Activated CD8-positive, alpha-beta memory T cell treated with anti-CD3 and anti-CD28 coated beads for 36 hours (primary cell): Measurements from ENCODE around the gene TIGD6. TPM values are rescaled to one million over a fixed set of nuclear protein-coding genes. Genes with fewer than 3 reads are reported as not detected.
"Not testable (repeated sequence)": the region's sequence is repeated elsewhere in the genome, so short reads cannot be mapped to it uniquely, and the experiment has no call there.

ENCODE experiments used
- CTCF ChIA-PET: fragments of 350-600 bp; sonication (Branson Sonifier 250); formaldehyde crosslinking; loops from one replicate; lab custom pipeline; 2021; ENCODE audit warnings: antibody characterized with exemption; lab: Charles Lee
- POLR2A ChIA-PET: fragments of 350-600 bp; sonication (Branson Sonifier 250); formaldehyde crosslinking; loops from one replicate; lab custom pipeline; 2021; ENCODE audit warnings: antibody characterized with exemption; lab: Charles Lee
- total RNA-seq, 2 experiments: library from RNA; stranded (reverse); gene quantifications; one replicate each; pipeline ENCODE4 v1.2.3, GENCODE V29; 2021

Gene TIGD6
- total RNA-seq, result 1 to 10 TPM; 1.9 to 2.4 TPM

DNA sequence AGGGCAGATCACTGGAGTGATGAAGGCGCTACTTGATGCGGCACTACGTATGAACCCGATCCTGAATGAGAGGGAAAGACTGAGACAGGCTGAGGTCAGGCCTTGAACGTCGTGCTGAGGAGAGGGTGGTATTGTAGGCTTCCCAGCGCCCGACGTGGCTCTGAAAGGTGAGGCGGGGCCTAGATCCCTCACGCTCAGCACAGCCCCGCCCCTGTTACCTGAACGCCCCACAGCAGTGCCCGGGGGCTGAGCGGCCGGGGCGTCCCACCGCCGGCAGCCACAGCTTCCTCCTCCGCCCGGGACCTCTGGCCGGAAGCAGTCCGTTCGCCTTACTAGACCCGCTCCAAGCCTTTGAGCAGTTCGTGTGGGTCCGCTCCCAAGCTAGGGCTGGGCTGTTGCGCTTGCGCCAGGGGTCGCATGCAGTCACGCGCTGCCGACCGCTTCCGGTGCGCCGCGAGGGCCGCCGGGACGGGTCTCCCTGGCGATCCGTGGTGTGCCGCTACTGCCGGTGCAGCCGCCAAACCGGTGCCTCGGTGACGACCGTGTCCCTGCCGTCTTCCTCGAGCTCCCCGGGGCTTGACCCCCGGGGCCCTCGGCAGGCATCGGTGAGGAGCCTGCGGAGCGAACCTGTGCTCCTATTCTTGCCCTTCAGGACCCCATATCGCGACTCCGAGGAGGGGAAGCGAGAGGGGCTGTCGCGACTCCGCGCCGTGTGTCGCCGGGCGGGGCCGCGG, at the start of gene TIGD6, which contains the start of gene HMGXB3:
Gene TIGD6 (minus strand): TSS at position 399 of the 734 bp plus-strand sequence. CDS start 4,306 bp downstream, outside the sequence.
Gene HMGXB3 (plus strand): TSS at position 484 of the 734 bp plus-strand sequence. CDS start 4,114 bp downstream, outside the sequence.
- ChIA-PET CTCF (interaction anchor here (0.8 to 1.8 kb wide), 3 partner anchors 9 to 22 kb away, joined by 3 to 11 read pairs (median 3); no protein-coding TSS in a partner anchor), POLR2A (interaction anchor here (0.9 to 1.5 kb wide), 5 partner anchors 38 to 449 kb away, joined by 3 to 11 read pairs (median 5); partner anchors contain the start of genes CSNK1A1 and SLC26A2)

GRCh38 chr5:150046031-150046430, 45.6 kb upstream of the TIGD6 start:
- POLR2A ChIA-PET, result no interaction called here
- CTCF ChIA-PET, result no interaction called here

- CTCF ChIA-PET, result no interaction called here
These were observed 45.1 kb upstream of the TIGD6 start for GRCh38 chr5:150045549-150045948.

DNA sequence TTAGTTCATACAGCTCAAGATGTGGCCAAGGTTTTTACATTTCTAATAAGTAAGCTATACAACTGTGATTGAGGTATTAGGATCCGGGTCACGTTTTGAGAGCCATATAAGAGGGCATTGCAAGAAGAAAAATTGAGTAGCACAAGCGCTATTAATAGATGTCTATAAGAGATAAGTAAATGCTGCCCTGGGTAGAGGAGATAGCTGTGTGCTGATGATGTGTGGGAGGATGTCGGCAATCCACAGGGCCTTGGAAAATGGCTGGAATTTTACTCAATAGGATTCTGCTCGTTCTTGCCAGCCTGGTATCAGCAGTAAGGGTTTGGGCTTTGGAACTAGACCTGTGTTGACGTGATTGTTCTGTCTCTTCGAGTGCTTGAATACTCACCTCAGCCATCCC, 44.3 kb upstream of the TIGD6 start:
- ChIA-PET POLR2A (no interaction called here), CTCF (no interaction called here)

More at GRCh38 chr5:150045549-150045948, 45.1 kb upstream of the TIGD6 start:
- POLR2A ChIA-PET, result no interaction called here

DNA sequence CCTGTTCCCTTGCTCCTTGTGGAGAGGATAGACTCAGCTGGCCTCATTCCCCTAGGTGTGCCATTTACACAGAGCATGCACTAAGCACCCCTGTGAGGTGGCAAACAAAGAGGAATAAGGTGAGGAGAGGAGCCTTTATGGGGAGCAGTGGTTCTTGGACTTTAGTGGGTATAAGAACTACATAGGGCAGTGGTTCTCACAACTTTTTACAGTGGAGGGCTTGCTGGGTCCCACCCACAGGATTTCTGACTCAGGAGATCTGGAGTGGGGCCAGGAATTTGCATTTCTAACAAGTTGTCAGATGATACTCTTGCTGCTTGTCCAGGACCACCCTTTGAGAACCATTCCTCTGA, 43.9 kb upstream of the TIGD6 start:
- CTCF ChIA-PET, result no interaction called here
- POLR2A ChIA-PET, result no interaction called here

DNA sequence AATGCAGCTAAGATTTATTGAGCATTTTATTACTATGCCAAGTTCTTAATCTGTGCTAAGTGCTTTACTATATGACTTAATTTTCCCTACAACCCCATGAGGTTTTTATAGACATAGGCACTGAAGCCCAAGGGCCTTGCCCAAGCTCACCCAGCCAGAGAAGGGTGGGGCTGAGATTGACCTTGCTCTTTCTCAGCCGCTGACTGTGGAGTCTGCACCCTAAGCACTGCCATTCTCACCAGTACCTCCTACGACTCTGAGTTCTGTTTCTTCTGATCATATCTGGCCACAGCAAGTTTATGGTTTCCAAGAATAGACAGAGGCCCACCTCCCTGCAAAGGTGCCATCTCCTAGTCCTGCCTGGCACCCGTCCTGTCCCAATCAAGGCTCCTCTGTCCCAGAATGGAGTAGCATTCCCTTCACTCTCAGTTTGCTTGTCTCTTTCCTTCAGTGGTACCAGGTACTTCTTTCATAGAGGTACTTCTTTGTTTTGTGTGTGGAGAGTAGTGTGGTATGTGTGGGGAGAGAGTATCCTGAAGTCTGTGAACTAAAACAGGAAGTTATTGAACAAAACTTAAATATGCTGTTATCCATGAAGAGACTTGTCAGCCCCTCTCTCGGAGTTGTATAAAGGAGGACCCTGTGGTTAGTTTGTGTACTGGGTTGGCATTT, 43.3 kb upstream of the TIGD6 start:
- ChIA-PET CTCF (interaction anchor here (0.6 kb wide), 1 partner anchor 32 kb away, joined by 3 read pairs; no protein-coding TSS in a partner anchor), POLR2A (no interaction called here)

GRCh38 chr5:150042459-150042858, 42.0 kb upstream of the TIGD6 start:
- POLR2A ChIA-PET, result no interaction called here
- CTCF ChIA-PET, result no interaction called here

DNA sequence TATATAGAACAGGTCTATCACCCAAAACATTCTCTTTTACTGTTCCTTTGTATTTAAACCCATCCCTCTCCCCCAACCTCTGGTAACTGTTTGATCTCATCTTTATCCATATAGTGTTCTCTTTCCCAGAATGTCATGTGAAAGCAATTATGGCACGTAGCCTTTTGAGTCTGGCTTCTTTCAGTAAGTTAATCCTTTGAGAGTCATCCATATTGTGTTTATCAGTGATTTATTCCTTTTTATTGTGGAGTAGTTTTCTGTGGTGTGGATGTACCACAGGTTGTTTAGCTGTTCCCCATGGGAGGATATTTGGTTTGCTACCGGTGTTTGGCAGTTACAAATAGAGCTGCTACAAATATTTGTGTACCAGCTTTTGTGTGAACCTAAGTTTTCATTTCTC, 38.1 kb upstream of the TIGD6 start:
- ChIA-PET POLR2A (no interaction called here), CTCF (no interaction called here)

DNA sequence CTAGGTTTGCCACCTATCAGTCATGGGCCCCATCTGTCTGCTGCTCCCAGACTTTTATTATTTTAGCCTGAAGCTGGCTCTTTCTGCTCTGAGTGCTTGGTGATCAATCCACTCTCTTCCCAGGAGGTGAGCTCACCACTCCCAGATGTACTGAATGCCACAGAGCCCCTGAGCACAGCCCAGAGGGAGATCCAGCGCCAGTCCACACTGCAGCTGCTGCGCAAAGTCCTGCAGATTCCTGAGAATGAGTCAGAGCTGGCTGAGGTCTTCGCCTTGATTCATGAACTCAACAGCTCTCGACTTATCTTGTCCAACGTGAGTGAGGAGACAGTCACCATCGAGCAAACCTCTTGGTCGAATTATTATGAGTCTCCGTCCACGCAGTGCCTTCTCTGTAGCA, 36.1 kb upstream of the TIGD6 start:
- ChIA-PET CTCF (no interaction called here), POLR2A (no interaction called here)

DNA sequence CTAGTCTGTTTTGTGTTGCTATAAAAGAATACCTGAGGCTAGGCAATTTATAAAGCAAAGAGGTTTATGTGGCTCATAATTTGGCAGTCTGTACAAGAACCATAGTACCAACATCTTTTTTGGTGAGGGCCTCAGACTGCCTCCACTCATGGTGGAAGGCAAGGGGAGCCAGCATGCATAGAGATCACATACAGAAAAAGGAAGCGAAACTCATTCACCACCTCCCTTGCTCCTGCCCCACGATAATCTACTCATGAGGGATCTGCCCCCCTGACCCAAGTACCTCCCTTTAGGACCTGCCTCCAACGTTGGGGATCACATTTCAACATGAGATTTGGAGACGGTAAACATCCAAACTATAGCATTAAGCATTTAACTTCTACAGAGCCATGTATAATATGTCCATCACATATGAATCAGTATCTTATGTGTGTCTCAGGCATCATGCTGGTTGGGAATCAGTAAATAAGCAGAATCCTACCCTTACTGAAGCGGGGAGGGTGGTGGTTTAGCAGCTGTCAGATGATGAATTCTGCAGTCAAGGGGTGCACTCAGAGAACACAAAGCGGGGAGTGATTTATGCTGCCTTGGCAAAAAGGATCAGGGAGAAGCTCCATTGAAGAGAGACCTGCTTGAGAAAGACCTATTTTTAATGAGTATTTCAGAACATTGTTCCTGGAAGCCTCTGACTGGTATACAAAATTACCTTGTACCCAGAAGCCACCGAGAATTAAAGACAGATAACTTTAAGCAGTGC, 34.9 kb upstream of the TIGD6 start:
- CTCF ChIA-PET, result no interaction called here
- POLR2A ChIA-PET, result no interaction called here

DNA sequence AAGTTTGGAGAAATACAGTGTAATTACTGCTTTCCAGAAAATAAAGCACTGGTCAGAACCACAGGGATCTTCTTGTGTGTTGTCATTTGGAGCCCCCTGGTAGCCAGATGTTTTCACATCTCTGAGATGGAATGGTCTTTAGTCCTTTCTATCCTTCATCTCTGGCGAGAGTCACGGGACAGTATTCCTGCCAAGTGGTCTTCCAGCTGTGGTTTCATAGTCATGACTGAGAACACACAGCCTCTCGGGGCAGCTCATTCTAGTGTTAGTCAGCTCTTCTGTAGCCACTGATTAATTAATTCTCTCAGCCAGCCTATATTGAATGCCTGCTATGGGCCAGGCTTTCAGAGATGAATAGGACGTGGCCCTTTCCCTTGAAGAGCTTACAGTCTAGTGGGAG, 34.2 kb upstream of the TIGD6 start:
- POLR2A ChIA-PET, result no interaction called here
- CTCF ChIA-PET, result no interaction called here

- POLR2A ChIA-PET, result no interaction called here
- CTCF ChIA-PET, result no interaction called here
These were observed 32.9 kb upstream of the TIGD6 start for GRCh38 chr5:150033334-150033733.

- CTCF ChIA-PET, result not testable (repeated sequence)
- POLR2A ChIA-PET, result interaction anchor here (0.6 kb wide), 1 partner anchor 311 kb away, joined by 4 read pairs; no protein-coding TSS in a partner anchor
These were observed 27.6 kb upstream of the TIGD6 start for GRCh38 chr5:150028047-150028446.

GRCh38 chr5:150026682-150027172, 26.3 kb upstream of the TIGD6 start:
- ChIA-PET POLR2A (no interaction called here), CTCF (interaction anchor here (1.1 kb wide), 1 partner anchor 174 kb away, joined by 4 read pairs; no protein-coding TSS in a partner anchor)

DNA sequence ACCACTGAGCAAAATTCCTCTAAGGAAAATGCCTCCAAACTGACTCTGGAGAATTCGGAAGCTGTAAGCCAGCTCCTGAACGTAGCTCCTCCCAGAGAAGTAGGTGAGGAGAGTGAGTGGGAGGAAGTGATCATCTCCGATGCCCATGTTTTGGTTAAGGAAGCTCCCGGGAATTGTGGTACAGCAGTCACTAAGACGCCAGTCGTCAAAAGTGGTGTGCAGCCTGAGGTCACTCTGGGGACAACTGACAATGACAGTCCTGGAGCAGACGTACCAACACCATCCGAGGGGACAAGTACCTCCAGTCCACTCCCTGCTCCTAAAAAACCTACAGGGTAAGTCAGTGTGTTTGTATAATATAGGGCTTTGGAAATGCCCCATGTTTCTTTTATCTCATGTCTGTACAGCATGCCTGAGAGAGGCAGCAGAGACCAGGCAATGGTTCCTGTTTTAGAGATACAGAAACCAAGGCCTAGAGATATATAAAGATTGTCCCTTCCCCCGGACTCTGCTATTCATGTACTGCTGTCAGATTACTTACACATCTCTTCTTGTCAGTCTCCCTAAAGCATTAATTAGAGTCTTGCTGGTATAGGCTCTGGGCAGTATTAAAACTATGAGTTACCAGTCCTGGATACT, 24.0 kb upstream of the TIGD6 start:
- CTCF ChIA-PET, result interaction anchor here (0.6 kb wide), 1 partner anchor 13 kb away, joined by 3 read pairs; no protein-coding TSS in a partner anchor
- POLR2A ChIA-PET, result no interaction called here

DNA sequence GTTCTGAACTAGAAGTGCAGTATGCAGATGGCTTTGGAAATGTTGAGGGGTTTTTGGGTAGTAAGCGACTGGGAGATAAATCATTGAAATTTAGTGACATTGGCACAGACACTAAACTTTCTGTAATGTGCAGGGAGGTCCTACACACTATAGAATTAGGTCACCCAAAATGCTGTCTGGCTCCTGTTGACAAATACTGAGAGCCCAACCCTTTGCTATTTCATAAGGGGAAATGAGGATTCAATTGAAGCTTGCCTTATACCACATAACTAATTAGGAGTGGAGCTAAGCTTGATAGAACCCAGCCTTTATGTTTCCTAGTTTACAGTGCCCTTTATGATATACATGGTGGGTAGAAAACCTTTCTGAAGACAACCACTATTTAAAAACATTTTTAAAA, 22.7 kb upstream of the TIGD6 start:
- POLR2A ChIA-PET, result no interaction called here

GRCh38 chr5:150022681-150023080, 22.2 kb upstream of the TIGD6 start:
- ChIA-PET CTCF (interaction anchor here (0.6 to 1.0 kb wide), 3 partner anchors 8 to 38 kb away, joined by 3 read pairs; partner anchors contain the start of genes HMGXB3 and TIGD6), POLR2A (no interaction called here)

More for the DNA sequence above, 22.7 kb upstream of the TIGD6 start:
- CTCF ChIA-PET, result interaction anchor here (0.6 kb wide), 3 partner anchors 33 to 203 kb away, joined by 3 read pairs; no protein-coding TSS in a partner anchor

- ChIA-PET CTCF (interaction anchor here (0.9 to 1.0 kb wide), 2 partner anchors 9 to 22 kb away, joined by 3 read pairs; partner anchors contain the start of genes HMGXB3 and TIGD6), POLR2A (no interaction called here)
These were observed 21.7 kb upstream of the TIGD6 start for GRCh38 chr5:150022158-150022531.
